ENCODE data around the gene CSNK2A2. TPM values are rescaled to one million over a fixed set of nuclear protein-coding genes. Genes with fewer than 3 reads are reported as not detected.

Gene CSNK2A2
- total and polyA plus RNA-seq, 9 of the 15 experiments (the other 6 are each of a cell fraction or from before 2014, with no cell fraction given) = 20.8 to 109 (median 44.7) TPM

DNA sequence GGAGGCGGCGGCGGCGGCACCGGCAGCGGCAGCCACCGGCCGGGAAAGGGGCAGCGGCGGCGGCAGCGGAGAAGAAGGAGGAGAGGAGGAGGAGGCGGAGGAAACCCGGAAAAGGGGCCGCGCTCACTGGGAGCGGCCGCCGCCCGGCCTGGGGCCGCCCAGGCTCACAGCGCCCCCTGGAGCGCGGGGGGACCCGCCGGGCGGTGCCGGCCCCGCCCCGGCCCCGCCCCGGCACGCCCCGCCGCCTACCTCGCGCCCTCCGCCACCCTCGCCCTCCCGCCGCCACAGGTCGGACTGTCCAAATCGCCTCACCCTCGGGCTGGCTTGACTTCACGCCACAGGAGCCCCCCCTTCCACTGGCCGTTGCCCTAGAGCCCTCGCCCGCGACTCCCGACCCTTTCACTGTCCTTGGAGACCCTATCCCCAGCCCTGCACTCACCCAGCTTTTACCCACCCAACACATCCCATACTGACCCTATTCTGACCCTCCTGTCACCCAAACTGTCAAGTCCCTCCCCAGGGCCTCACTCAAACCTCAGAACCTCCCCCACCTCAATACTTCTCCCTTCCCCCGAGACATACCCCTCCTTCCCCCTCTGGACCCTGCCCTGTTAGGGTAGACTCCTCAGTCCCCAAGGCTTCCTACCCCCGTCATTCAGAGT is at the start of gene CSNK2A2 (continued):
- TF ChIP-seq ZFP30 (CRISPR knock-in tag; IDR thresholded peaks at IDR 0.05; ENCODE audit: borderline replicate concordance) (no peak), CBX2 (IDR thresholded peaks at IDR 0.05; ENCODE audit: insufficient read depth, low read length, poor library complexity, severe bottlenecking) (no peak), TAF15 (IDR thresholded peaks at IDR 0.05; ENCODE audit: low read depth, low read length) (no peak), RFX1 (IDR thresholded peaks at IDR 0.05) (no peak), SMARCE1 (IDR thresholded peaks at IDR 0.05) (0 out of 2 replicates have a peak, but pooled peaks have one; percentile 30), YY1 (IDR thresholded peaks at IDR 0.05; ENCODE audit: borderline replicate concordance in 1 of 3, control insufficient read depth in 1 of 3, extremely low read depth in 1 of 3, insufficient read depth in 3 of 3, insufficient read length in 1 of 3, insufficient replicate concordance in 2 of 3, low read depth in 1 of 3, low read length in 2 of 3) (peak in 1 of 3 experiments; percentile 25), SMARCC2 (IDR thresholded peaks at IDR 0.05; ENCODE audit: low read depth) (no peak), KDM5B (IDR thresholded peaks at IDR 0.05; ENCODE audit: insufficient replicate concordance, low read depth, low read length) (peak; percentile 31), PHF8 (IDR thresholded peaks at IDR 0.05; ENCODE audit: borderline replicate concordance, low read length) (peak; percentile 41; the same call in 1 of the 2 replicates), SMAD4 (CRISPR knock-in tag; conservative IDR thresholded peaks at IDR 0.05) (peak; percentile 53; the same call in 1 of the 2 replicates), POLR2AphosphoS5 (IDR thresholded peaks at IDR 0.05; ENCODE audit: control insufficient read depth, insufficient read depth, low read depth, low read length) (peak; percentile 40; the same call in 1 of the 2 replicates), SP2 (IDR thresholded peaks at IDR 0.05; ENCODE audit: extremely low read depth, low read depth, low read length, poor library complexity, severe bottlenecking) (peak; percentile 73)
- TF ChIP-seq, protein P1, sequence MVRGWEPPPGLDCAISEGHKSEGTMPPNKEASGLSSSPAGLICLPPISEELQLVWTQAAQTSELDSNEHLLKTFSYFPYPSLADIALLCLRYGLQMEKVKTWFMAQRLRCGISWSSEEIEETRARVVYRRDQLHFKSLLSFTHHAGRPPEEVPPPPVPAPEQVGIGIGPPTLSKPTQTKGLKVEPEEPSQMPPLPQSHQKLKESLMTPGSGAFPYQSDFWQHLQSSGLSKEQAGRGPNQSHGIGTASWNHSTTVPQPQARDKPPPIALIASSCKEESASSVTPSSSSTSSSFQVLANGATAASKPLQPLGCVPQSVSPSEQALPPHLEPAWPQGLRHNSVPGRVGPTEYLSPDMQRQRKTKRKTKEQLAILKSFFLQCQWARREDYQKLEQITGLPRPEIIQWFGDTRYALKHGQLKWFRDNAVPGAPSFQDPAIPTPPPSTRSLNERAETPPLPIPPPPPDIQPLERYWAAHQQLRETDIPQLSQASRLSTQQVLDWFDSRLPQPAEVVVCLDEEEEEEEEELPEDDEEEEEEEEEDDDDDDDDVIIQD (CRISPR knock-in tag; IDR thresholded peaks at IDR 0.05) = no peak
- TF ChIP-seq, protein P2, sequence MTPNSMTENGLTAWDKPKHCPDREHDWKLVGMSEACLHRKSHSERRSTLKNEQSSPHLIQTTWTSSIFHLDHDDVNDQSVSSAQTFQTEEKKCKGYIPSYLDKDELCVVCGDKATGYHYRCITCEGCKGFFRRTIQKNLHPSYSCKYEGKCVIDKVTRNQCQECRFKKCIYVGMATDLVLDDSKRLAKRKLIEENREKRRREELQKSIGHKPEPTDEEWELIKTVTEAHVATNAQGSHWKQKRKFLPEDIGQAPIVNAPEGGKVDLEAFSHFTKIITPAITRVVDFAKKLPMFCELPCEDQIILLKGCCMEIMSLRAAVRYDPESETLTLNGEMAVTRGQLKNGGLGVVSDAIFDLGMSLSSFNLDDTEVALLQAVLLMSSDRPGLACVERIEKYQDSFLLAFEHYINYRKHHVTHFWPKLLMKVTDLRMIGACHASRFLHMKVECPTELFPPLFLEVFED (CRISPR knock-in tag; conservative IDR thresholded peaks at IDR 0.05) = 0 out of 2 replicates have a peak, but pooled peaks have one; percentile 63
- TF ChIP-seq, protein P3, sequence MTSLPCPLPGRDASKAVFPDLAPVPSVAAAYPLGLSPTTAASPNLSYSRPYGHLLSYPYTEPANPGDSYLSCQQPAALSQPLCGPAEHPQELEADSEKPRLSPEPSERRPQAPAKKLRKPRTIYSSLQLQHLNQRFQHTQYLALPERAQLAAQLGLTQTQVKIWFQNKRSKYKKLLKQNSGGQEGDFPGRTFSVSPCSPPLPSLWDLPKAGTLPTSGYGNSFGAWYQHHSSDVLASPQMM (CRISPR knock-in tag; IDR thresholded peaks at IDR 0.05) = no peak

All from K562 (cell line).